ENCODE results near the gene ERCC6L2.

ERCC6L2 gene

GRCh38 chr9:95910770-95911340 lies 35.4 kb downstream of the ERCC6L2 start:
- no peak for TF ChIP-seq EZH2 (IDR thresholded peaks at IDR 0.05)
- no peak for TF ChIP-seq FOXP2 (optimal IDR thresholded peaks at IDR 0.05; ENCODE audit: control extremely low read depth, extremely low read length, insufficient read depth)
- TF ChIP-seq POLR2AphosphoS5 (IDR thresholded peaks at IDR 0.05; ENCODE audit: borderline replicate concordance, low read depth, low read length) = no peak
- DNase-seq (ENCODE audit: low read depth, low spot score) = no peak
- H3K9me3 ChIP-seq (ENCODE audit: low read depth, low read length) = no peaks in the 10 kb centered on the region

GRCh38 chr9:95912773-95913172 lies 37.3 kb downstream of the ERCC6L2 start:
- Histone ChIP-seq H3K9ac (ENCODE audit: insufficient read length) (no peak overlapping the region), H3K27ac (no peak overlapping the region), H3K36me3 (ENCODE audit: insufficient read depth, low read length) (peaks cover 55% of the 10 kb centered on the region), H3K9me3 (ENCODE audit: low read depth, low read length) (no peaks in the 10 kb centered on the region), H3K4me3 (no peak overlapping the region)
- DNase-seq (ENCODE audit: low read depth, low spot score) = no peak
- TF ChIP-seq EZH2 (IDR thresholded peaks at IDR 0.05) (no peak), POLR2AphosphoS5 (IDR thresholded peaks at IDR 0.05; ENCODE audit: borderline replicate concordance, low read depth, low read length) (no peak), FOXP2 (optimal IDR thresholded peaks at IDR 0.05; ENCODE audit: control extremely low read depth, extremely low read length, insufficient read depth) (no peak)

More at GRCh38 chr9:95910770-95911340, 35.4 kb downstream of the ERCC6L2 start:
- H3K4me3 ChIP-seq = no peak overlapping the region
- H3K9ac ChIP-seq (ENCODE audit: insufficient read length) = no peak overlapping the region
- peaks cover 38% of the 10 kb centered on the region for H3K36me3 ChIP-seq (ENCODE audit: insufficient read depth, low read length)
- H3K27ac ChIP-seq = no peak overlapping the region

- Histone ChIP-seq H3K9ac (ENCODE audit: insufficient read length) (no peak overlapping the region), H3K4me3 (no peak overlapping the region), H3K9me3 (ENCODE audit: low read depth, low read length) (no peaks in the 10 kb centered on the region), H3K27ac (no peak overlapping the region), H3K36me3 (ENCODE audit: insufficient read depth, low read length) (peaks cover 65% of the 10 kb centered on the region)
- DNase-seq (ENCODE audit: low read depth, low spot score) = no peak
- TF ChIP-seq FOXP2 (optimal IDR thresholded peaks at IDR 0.05; ENCODE audit: control extremely low read depth, extremely low read length, insufficient read depth) (no peak), POLR2AphosphoS5 (IDR thresholded peaks at IDR 0.05; ENCODE audit: borderline replicate concordance, low read depth, low read length) (no peak), EZH2 (IDR thresholded peaks at IDR 0.05) (no peak)
Observed at GRCh38 chr9:95920017-95920416, 44.5 kb downstream of the ERCC6L2 start.

GRCh38 chr9:95923794-95924193 lies 48.3 kb downstream of the ERCC6L2 start:
- no peak for DNase-seq (ENCODE audit: low read depth, low spot score)
- H3K9ac ChIP-seq (ENCODE audit: insufficient read length) = no peak overlapping the region
- no peak overlapping the region for H3K4me3 ChIP-seq
- peaks cover 61% of the 10 kb centered on the region for H3K36me3 ChIP-seq (ENCODE audit: insufficient read depth, low read length)
- TF ChIP-seq POLR2AphosphoS5 (IDR thresholded peaks at IDR 0.05; ENCODE audit: borderline replicate concordance, low read depth, low read length) (no peak), FOXP2 (optimal IDR thresholded peaks at IDR 0.05; ENCODE audit: control extremely low read depth, extremely low read length, insufficient read depth) (no peak), EZH2 (IDR thresholded peaks at IDR 0.05) (no peak)
- no peaks in the 10 kb centered on the region for H3K9me3 ChIP-seq (ENCODE audit: low read depth, low read length)
- H3K27ac ChIP-seq = no peak overlapping the region

DNA sequence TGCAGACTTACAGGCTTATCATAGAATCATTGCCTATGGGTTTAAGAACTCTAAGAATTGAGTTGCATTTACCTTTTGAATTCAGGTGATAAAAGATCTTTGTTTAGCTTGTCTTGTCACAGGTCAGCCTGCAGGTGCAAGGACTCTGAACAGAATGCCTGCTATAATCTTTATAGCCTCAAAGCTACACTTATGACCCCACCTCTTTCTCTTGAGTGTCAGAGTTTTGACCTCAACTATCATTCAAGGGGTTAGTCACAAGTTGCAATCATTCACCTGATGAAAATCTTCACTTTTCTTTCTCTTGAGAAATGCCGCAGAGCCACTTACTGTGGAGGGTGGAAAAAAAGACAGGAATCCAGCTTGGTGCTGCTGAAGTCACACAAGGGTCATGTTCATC lies 49.5 kb downstream of the ERCC6L2 start:
- DNase-seq (ENCODE audit: low read depth, low spot score) = no peak
- H3K4me3 ChIP-seq = no peak overlapping the region
- TF ChIP-seq FOXP2 (optimal IDR thresholded peaks at IDR 0.05; ENCODE audit: control extremely low read depth, extremely low read length, insufficient read depth) (no peak), POLR2AphosphoS5 (IDR thresholded peaks at IDR 0.05; ENCODE audit: borderline replicate concordance, low read depth, low read length) (no peak), EZH2 (IDR thresholded peaks at IDR 0.05) (no peak)
- peaks cover 65% of the 10 kb centered on the region for H3K36me3 ChIP-seq (ENCODE audit: insufficient read depth, low read length)
- H3K9ac ChIP-seq (ENCODE audit: insufficient read length) = no peak overlapping the region
- no peak overlapping the region for H3K27ac ChIP-seq
- no peaks in the 10 kb centered on the region for H3K9me3 ChIP-seq (ENCODE audit: low read depth, low read length)

- H3K4me3 ChIP-seq = no peak overlapping the region
- no peaks in the 10 kb centered on the region for H3K9me3 ChIP-seq (ENCODE audit: low read depth, low read length)
- H3K27ac ChIP-seq = no peak overlapping the region
- peaks cover 73% of the 10 kb centered on the region for H3K36me3 ChIP-seq (ENCODE audit: insufficient read depth, low read length)
- TF ChIP-seq EZH2 (IDR thresholded peaks at IDR 0.05) = no peak
- no peak for TF ChIP-seq FOXP2 (optimal IDR thresholded peaks at IDR 0.05; ENCODE audit: control extremely low read depth, extremely low read length, insufficient read depth)
- no peak for TF ChIP-seq POLR2AphosphoS5 (IDR thresholded peaks at IDR 0.05; ENCODE audit: borderline replicate concordance, low read depth, low read length)
- no peak overlapping the region for H3K9ac ChIP-seq (ENCODE audit: insufficient read length)
- DNase-seq (ENCODE audit: low read depth, low spot score) = no peak
Observed at GRCh38 chr9:95927271-95928004, 51.9 kb downstream of the ERCC6L2 start.

GRCh38 chr9:95930277-95930676 lies 54.8 kb downstream of the ERCC6L2 start:
- Histone ChIP-seq H3K27ac (no peak overlapping the region), H3K4me3 (no peak overlapping the region), H3K36me3 (ENCODE audit: insufficient read depth, low read length) (peaks cover 83% of the 10 kb centered on the region), H3K9me3 (ENCODE audit: low read depth, low read length) (no peaks in the 10 kb centered on the region), H3K9ac (ENCODE audit: insufficient read length) (no peak overlapping the region)
- TF ChIP-seq POLR2AphosphoS5 (IDR thresholded peaks at IDR 0.05; ENCODE audit: borderline replicate concordance, low read depth, low read length) = no peak
- no peak for TF ChIP-seq EZH2 (IDR thresholded peaks at IDR 0.05)
- no peak for TF ChIP-seq FOXP2 (optimal IDR thresholded peaks at IDR 0.05; ENCODE audit: control extremely low read depth, extremely low read length, insufficient read depth)
- DNase-seq (ENCODE audit: low read depth, low spot score) = no peak

DNA sequence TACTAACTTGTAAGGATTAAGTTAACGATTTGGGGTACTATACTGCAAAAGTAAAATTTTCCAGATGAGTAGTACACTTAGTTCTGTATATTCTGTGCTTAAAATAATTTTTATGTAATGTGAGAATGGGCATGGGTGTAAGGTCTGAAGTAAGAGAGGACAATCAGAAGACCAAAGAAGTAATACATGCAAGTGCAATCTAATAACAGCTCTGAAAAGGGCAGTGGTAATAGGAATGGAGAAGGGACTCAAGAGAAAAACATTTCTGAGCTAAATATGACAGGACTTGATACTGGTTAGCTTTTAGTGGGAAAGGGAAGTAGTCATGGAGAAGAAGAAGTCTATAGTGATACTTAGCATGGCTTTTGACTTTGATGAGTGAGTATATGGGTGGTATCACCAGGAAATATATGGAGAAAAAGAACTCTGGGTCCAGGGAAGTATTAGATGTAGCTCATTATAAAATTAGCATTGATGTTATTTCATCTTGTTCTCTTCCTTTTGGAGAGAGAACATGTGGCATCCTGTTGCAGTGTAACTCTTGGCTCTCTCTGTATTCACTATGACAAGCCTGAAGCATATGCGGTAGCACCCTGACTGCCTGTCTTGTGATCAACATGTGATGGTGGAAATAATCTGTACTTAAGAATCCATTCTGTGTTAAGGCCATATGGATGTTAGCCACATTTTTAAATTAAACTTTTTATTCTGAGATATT lies 60.5 kb downstream of the ERCC6L2 start:
- no peak overlapping the region for H3K4me3 ChIP-seq
- peaks cover 13% of the 10 kb centered on the region; the same call in 1 of the 2 replicates for H3K9me3 ChIP-seq (ENCODE audit: low read depth, low read length)
- H3K27ac ChIP-seq = no peak overlapping the region
- DNase-seq (ENCODE audit: low read depth, low spot score) = no peak
- H3K9ac ChIP-seq (ENCODE audit: insufficient read length) = no peak overlapping the region
- TF ChIP-seq FOXP2 (optimal IDR thresholded peaks at IDR 0.05; ENCODE audit: control extremely low read depth, extremely low read length, insufficient read depth) (no peak), EZH2 (IDR thresholded peaks at IDR 0.05) (no peak), POLR2AphosphoS5 (IDR thresholded peaks at IDR 0.05; ENCODE audit: borderline replicate concordance, low read depth, low read length) (no peak)
- H3K36me3 ChIP-seq (ENCODE audit: insufficient read depth, low read length) = peaks cover 94% of the 10 kb centered on the region
